Suprapubic skin (tissue), 4 donors: ENCODE data around the gene PLA2G4B. TPM values are rescaled to one million over a fixed set of nuclear protein-coding genes. Genes with fewer than 3 reads are reported as not detected.

ENCODE experiments used
- DNase-seq, 2 donors: peaks; one replicate each; pipeline ENCODE4 v3.0.0-alpha.2; 2019; ENCODE audit warnings: low spot score in 2 of 2
- H3K27ac ChIP-seq: fragments of 200-600 bp; sonication (generic); one replicate; pipeline ENCODE4 v1.5.1; 2019
- H3K27me3 ChIP-seq: fragments of 200-600 bp; sonication (generic); one replicate; pipeline ENCODE4 v1.5.1; 2019
- H3K36me3 ChIP-seq: fragments of 200-600 bp; sonication (generic); one replicate; pipeline ENCODE4 v1.5.1; 2019
- H3K4me1 ChIP-seq: fragments of 200-600 bp; sonication (generic); one replicate; pipeline ENCODE4 v1.5.1; 2019
- H3K4me3 ChIP-seq: fragments of 200-600 bp; sonication (generic); one replicate; pipeline ENCODE4 v1.5.1; 2019; ENCODE audit warnings: mild to moderate bottlenecking
- H3K9me3 ChIP-seq: fragments of 200-600 bp; sonication (generic); one replicate; pipeline ENCODE4 v1.5.1; 2019
- EP300 ChIP-seq: sonication (generic); formaldehyde crosslinking; IDR thresholded peaks from one replicate; pipeline ENCODE4 v1.6.1; 2017; ENCODE audit warnings: antibody characterized with exemption
- POLR2A ChIP-seq, 2 donors: fragments of 450-650 bp; IDR thresholded peaks; one replicate each; pipeline ENCODE4 v1.6.1; 2017; ENCODE audit warnings: antibody characterized with exemption in 2 of 2, mild to moderate bottlenecking in 2 of 2, moderate library complexity in 2 of 2
- POLR2AphosphoS5 ChIP-seq, 3 donors: sonication (generic); formaldehyde crosslinking; IDR thresholded peaks; one replicate each; pipeline ENCODE4 v1.6.1; 2017; ENCODE audit warnings: antibody characterized with exemption in 3 of 3
- WGBS: methylation state at CpG from one replicate; pipeline ENCODE4 v1.1.5; 2018; 5-methylcytosine and 5-hydroxymethylcytosine counted together
- total RNA-seq, 4 donors: library from RNA; depleted of rRNA; stranded (reverse); fragments of >200 nt; gene quantifications; one replicate each; pipeline ENCODE4 v1.1.0, GENCODE V29; 2016
- TF ChIP-seq, protein P1 (sequence below), 2 donors: fragments of 200-600 bp in 1 of 2; fragments of 450-650 bp in 1 of 2; sonication (generic) in 1 of 2; IDR thresholded peaks; one replicate each; pipeline ENCODE4 v1.5.1; 2016 to 2019; ENCODE audit warnings: antibody characterized with exemption in 2 of 2, mild to moderate bottlenecking in 1 of 2, moderate library complexity in 1 of 2

The PLA2G4B gene
- total RNA-seq, 4 donors from 2014 or later: 59.7 to 195 (median 73.7) TPM

DNA sequence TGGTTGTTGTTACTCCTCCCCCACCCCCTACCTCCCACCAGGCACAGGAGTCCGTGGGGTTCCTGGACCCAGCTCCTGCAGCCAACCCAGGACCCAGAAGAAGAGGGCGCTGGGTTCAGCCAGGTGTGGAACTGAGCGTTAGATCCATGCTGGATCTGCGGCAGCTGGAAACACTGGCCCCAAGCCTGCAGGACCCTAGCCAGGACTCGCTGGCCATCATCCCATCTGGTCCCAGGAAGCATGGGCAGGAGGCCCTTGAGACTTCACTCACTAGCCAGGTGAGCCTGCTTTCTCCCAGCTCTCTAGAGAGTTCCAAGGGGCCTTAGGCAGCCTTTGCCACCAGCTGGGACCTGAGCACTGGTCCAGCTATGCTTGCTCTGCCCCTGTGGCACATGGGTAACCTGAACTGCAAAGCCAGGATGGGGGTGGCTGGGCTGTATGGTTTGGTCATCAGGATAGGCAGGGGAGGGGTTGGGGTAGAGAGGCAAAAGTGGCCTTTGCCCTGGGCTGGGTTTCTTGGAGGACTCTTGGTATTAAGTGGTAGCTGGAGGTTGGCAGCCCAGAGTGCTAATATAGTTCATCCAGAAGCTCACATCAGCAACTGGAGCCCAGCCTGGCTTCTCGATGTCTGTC lies 17.7 kb upstream of the PLA2G4B start:
- H3K27me3 ChIP-seq: no peaks in the 10 kb centered on the region
- peaks cover 5% of the 10 kb centered on the region for H3K4me1 ChIP-seq
- H3K4me3 ChIP-seq: no peak overlapping the region
- 36% methylated on average over 6 of the region's 6 CpGs for WGBS
- H3K27ac ChIP-seq: no peak overlapping the region
- no peak for DNase-seq
- no peaks in the 10 kb centered on the region for H3K9me3 ChIP-seq
- TF ChIP-seq, protein P1, sequence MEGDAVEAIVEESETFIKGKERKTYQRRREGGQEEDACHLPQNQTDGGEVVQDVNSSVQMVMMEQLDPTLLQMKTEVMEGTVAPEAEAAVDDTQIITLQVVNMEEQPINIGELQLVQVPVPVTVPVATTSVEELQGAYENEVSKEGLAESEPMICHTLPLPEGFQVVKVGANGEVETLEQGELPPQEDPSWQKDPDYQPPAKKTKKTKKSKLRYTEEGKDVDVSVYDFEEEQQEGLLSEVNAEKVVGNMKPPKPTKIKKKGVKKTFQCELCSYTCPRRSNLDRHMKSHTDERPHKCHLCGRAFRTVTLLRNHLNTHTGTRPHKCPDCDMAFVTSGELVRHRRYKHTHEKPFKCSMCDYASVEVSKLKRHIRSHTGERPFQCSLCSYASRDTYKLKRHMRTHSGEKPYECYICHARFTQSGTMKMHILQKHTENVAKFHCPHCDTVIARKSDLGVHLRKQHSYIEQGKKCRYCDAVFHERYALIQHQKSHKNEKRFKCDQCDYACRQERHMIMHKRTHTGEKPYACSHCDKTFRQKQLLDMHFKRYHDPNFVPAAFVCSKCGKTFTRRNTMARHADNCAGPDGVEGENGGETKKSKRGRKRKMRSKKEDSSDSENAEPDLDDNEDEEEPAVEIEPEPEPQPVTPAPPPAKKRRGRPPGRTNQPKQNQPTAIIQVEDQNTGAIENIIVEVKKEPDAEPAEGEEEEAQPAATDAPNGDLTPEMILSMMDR (IDR thresholded peaks at IDR 0.05): no peak
- TF ChIP-seq POLR2AphosphoS5 (IDR thresholded peaks at IDR 0.05) (no peak), EP300 (no peak), POLR2A (IDR thresholded peaks at IDR 0.05) (no peak)
- H3K36me3 ChIP-seq: peaks cover 97% of the 10 kb centered on the region

DNA sequence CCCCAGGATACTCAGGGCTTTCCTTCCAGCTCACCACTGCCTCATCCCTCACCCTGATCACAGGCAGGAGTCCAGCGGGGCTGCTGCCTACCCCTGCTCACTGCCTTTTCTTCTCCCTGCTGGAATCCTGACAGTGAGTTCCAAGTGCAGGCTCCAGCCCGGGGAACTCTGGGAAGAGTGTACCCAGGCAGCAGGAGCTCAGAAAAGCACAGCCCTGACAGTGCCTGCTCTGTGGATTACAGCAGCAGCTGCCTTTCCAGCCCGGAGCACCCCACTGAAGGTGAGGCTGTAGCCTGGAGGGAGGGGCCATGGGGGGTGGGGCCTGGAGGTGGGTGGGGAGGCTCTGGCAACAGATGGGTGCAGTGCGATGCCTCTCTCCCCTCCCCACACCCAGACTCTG lies 16.8 kb upstream of the PLA2G4B start:
- no peaks in the 10 kb centered on the region for H3K27me3 ChIP-seq
- TF ChIP-seq POLR2A (IDR thresholded peaks at IDR 0.05): no peak
- TF ChIP-seq EP300: no peak
- no peak for TF ChIP-seq POLR2AphosphoS5 (IDR thresholded peaks at IDR 0.05)
- TF ChIP-seq, protein P1 (IDR thresholded peaks at IDR 0.05): no peak
- no peak overlapping the region for H3K27ac ChIP-seq
- peaks cover 9% of the 10 kb centered on the region for H3K4me1 ChIP-seq
- peaks cover 89% of the 10 kb centered on the region for H3K36me3 ChIP-seq
- H3K9me3 ChIP-seq: no peaks in the 10 kb centered on the region
- DNase-seq: no peak
- H3K4me3 ChIP-seq: no peak overlapping the region
- 30% methylated on average over 2 of the region's 4 CpGs for WGBS

DNA sequence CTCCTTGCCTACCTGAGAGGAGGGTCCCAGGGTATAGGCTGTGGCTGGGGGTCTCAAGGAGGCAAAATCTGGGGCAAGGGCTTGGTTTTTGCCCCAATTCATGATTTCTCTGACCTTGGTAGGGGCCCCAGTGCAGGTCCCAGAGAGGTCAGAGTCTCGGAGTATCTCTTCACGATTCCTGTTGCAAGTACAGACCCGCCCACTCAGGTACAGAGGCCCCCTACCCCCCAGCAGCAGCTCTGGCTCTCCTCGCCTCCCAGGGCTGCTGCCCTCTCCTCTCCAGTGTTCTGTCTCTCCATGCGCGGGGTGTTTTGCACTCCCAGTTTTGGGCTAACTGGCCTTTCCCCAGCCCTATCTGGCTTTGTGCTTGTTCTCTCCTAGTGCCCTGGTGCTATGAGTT lies 16.2 kb upstream of the PLA2G4B start:
- 89% methylated on average over 6 of the region's 6 CpGs for WGBS

DNA sequence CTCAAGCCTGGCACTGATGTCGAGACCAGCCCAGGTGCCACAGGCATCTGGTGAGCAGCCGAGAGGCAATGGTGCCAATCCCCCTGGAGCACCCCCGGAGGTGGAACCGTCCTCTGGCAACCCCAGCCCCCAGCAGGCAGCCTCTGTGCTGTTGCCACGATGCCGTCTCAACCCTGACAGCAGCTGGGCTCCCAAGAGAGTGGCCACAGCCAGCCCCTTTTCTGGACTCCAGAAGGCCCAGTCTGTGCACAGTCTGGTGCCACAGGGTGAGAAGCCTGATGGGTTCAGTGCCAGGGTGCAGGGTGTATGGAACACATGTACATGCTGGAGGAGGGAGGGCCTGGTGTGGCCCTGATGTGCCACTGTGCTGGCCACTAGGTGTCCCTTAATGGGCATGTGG lies 15.7 kb upstream of the PLA2G4B start:
- Histone ChIP-seq H3K9me3 (no peaks in the 10 kb centered on the region), H3K4me3 (no peak overlapping the region), H3K27me3 (no peaks in the 10 kb centered on the region), H3K27ac (no peak overlapping the region), H3K36me3 (peaks cover 77% of the 10 kb centered on the region), H3K4me1 (peaks cover 12% of the 10 kb centered on the region)
- TF ChIP-seq EP300 (no peak), POLR2A (IDR thresholded peaks at IDR 0.05) (no peak), POLR2AphosphoS5 (IDR thresholded peaks at IDR 0.05) (no peak)
- TF ChIP-seq, protein P1 (IDR thresholded peaks at IDR 0.05): no peak
- DNase-seq: no peak
- WGBS: 58% methylated on average over 5 of the region's 6 CpGs

More for the DNA sequence above, 16.2 kb upstream of the PLA2G4B start:
- no peaks in the 10 kb centered on the region for H3K27me3 ChIP-seq
- H3K36me3 ChIP-seq: peaks cover 82% of the 10 kb centered on the region
- no peak overlapping the region for H3K4me3 ChIP-seq
- TF ChIP-seq POLR2A (IDR thresholded peaks at IDR 0.05) (no peak), EP300 (no peak), POLR2AphosphoS5 (IDR thresholded peaks at IDR 0.05) (no peak)
- TF ChIP-seq, protein P1 (IDR thresholded peaks at IDR 0.05): no peak
- no peak overlapping the region for H3K27ac ChIP-seq
- peaks cover 9% of the 10 kb centered on the region for H3K4me1 ChIP-seq
- H3K9me3 ChIP-seq: no peaks in the 10 kb centered on the region
- no peak for DNase-seq

DNA sequence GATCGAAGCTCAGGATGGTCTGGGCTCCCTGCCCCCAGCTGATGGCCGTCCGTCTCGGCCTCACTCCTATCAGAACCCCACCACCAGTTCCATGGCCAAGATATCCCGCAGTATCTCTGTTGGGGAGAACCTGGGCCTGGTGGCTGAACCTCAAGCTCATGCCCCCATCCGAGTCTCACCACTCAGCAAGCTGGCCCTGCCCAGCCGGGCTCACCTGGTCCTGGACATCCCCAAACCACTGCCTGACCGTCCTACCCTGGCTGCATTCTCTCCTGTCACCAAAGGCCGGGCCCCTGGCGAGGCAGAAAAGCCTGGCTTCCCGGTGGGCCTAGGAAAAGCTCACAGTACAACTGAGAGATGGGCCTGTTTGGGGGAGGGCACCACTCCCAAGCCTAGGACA lies 15.1 kb upstream of the PLA2G4B start:
- Histone ChIP-seq H3K27me3 (no peaks in the 10 kb centered on the region), H3K9me3 (no peaks in the 10 kb centered on the region), H3K4me3 (no peak overlapping the region), H3K4me1 (peaks cover 13% of the 10 kb centered on the region), H3K36me3 (peaks cover 72% of the 10 kb centered on the region), H3K27ac (no peak overlapping the region)
- 100% methylated on average over 6 of the region's 11 CpGs for WGBS
- TF ChIP-seq, protein P1 (IDR thresholded peaks at IDR 0.05): no peak
- no peak for TF ChIP-seq POLR2AphosphoS5 (IDR thresholded peaks at IDR 0.05)
- TF ChIP-seq EP300: no peak
- TF ChIP-seq POLR2A (IDR thresholded peaks at IDR 0.05): no peak
- DNase-seq: no peak
